GM19328 (cell line): ENCODE data around the gene EMP1.

ENCODE experiments used
- ATAC-seq: cut with Tn5 transposase; IDR thresholded peaks from one replicate; pipeline ENCODE4 v1.9.1; 2021; ENCODE audit warnings: mild to moderate bottlenecking, moderate library complexity; ENCODE audit not compliant: unreplicated experiment

EMP1 gene

GRCh38 chr12:13196130-13196921 is at the start of gene EMP1:
Gene EMP1, plus strand, starts transcription at chr12:13196726. Its CDS starts 14,785 bp downstream, at chr12:13211511.
- ATAC-seq, result peak; percentile 78

GRCh38 chr12:13147688-13148484 is 48.6 kb upstream of the EMP1 start:
- ATAC-seq, result no peak

GRCh38 chr12:13148485-13148847 is 48.1 kb upstream of the EMP1 start:
- ATAC-seq, result no peak

GRCh38 chr12:13149411-13149810 is 47.1 kb upstream of the EMP1 start:
- no peak for ATAC-seq

- ATAC-seq, result no peak
Measured at GRCh38 chr12:13152281-13152680, 44.2 kb upstream of the EMP1 start.

GRCh38 chr12:13152756-13153155 is 43.8 kb upstream of the EMP1 start:
- ATAC-seq, result no peak

GRCh38 chr12:13153180-13153579 is 43.3 kb upstream of the EMP1 start:
- ATAC-seq, result no peak

GRCh38 chr12:13154027-13154538 is 42.4 kb upstream of the EMP1 start:
- no peak for ATAC-seq

GRCh38 chr12:13154831-13155230 is 41.7 kb upstream of the EMP1 start:
- ATAC-seq, result no peak

GRCh38 chr12:13156277-13156676 is 40.2 kb upstream of the EMP1 start:
- ATAC-seq, result no peak

- no peak for ATAC-seq
Measured at GRCh38 chr12:13161172-13161571, 35.4 kb upstream of the EMP1 start.

- no peak for ATAC-seq
Measured at GRCh38 chr12:13162904-13163303, 33.6 kb upstream of the EMP1 start.

GRCh38 chr12:13163868-13164635 is 32.5 kb upstream of the EMP1 start:
- ATAC-seq, result no peak

- no peak for ATAC-seq
Measured at GRCh38 chr12:13164921-13165616, 31.5 kb upstream of the EMP1 start.

GRCh38 chr12:13165617-13166041 is 30.9 kb upstream of the EMP1 start:
- no peak for ATAC-seq

- ATAC-seq, result no peak
Measured at GRCh38 chr12:13167226-13167625, 29.3 kb upstream of the EMP1 start.

GRCh38 chr12:13167906-13168305 is 28.6 kb upstream of the EMP1 start:
- no peak for ATAC-seq

- ATAC-seq, result no peak
Measured at GRCh38 chr12:13169272-13169671, 27.3 kb upstream of the EMP1 start.

- no peak for ATAC-seq
Measured at GRCh38 chr12:13170892-13171490, 25.5 kb upstream of the EMP1 start.
